ENCODE results near the gene RPS15A.

The RPS15A gene

DNA sequence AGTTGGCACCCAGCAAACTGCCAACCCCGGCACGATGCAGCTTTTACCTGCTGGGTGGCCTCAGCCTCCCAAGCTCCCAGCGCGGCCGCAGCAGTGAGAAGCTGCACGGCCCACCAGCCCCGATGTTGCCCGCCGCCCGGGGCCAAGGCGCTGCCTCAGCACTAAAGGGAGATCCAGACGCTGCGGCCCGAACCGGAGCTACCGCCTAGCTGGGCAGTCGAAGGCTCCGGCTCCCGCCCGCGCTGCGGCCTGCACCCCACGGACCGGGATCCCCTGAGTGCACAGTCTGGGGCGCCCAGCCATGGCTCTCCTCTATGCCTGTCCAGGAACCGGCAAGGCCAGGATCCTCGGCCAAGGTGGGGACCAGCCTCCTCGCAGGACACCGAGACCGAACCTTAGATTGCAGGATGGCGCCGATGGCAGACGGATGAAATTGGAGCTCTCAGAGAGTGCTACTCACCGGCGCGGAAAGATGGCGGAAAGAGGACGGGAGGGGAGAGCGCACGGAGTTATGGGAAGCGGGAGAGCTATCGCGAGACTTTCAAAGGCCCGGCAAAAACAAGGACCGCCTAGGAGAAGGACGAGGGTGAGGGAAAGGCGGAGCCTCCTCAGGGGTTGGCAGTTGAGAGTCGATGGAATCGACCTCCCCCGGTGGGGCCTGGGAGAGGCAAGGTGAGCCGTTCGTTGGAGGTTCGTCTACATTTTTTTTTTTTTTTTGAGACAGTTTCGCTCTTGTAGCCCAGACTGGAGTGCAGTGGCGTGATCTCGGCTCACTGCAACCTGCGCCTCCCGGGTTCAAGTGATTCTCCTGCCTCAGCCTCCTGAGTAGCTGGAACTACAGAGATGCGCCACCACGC, at the start of gene RPS15A:
RPS15A (minus strand) TSS at position 485 of the 857 bp plus-strand sequence. CDS start 1,221 bp downstream, outside the sequence.
- DNase-seq (ENCODE audit: low read depth, low spot score): peak; percentile 97

GRCh38 chr16:18839555-18839954, 49.4 kb upstream of the RPS15A start:
- no peak for DNase-seq (ENCODE audit: low read depth, low spot score)

DNA sequence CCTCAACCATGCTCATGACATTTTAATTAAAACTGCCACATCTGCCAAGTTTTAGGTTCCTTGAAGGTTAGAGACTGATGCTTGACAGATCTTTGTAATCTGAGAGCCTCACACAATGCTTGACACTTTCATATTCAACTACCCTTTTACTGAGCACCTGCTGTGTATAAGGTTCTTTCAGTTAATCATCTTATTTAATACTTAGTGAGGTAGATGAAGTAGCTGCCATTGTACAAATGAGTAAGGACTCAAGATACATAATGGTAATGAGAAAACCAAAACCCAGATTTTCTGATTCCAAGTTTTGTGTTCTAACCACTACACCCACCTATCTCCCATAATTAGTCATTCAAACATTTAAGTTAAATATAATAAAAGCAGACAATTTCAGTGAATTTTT, 46.6 kb upstream of the RPS15A start:
- no peak for DNase-seq (ENCODE audit: low read depth, low spot score)

DNA sequence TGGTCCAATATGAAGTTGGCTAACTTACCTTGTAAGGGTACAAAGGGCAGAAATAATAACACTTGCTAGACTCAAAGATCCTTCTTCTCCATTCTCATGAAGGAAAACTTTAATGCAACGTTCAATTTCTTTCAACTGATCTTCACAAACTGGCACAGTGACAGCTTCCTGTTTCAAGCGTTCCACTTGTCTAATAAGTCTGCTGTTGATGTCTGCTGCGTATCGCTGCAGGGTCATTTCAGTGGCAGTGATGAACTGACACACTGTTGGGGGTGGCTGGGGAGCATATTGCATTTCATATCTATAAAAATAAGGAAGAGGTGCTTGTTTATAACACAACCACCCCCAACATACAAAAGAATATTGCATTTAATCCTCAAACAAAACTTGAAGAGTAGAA, 44.7 kb upstream of the RPS15A start:
- no peak for DNase-seq (ENCODE audit: low read depth, low spot score)

DNA sequence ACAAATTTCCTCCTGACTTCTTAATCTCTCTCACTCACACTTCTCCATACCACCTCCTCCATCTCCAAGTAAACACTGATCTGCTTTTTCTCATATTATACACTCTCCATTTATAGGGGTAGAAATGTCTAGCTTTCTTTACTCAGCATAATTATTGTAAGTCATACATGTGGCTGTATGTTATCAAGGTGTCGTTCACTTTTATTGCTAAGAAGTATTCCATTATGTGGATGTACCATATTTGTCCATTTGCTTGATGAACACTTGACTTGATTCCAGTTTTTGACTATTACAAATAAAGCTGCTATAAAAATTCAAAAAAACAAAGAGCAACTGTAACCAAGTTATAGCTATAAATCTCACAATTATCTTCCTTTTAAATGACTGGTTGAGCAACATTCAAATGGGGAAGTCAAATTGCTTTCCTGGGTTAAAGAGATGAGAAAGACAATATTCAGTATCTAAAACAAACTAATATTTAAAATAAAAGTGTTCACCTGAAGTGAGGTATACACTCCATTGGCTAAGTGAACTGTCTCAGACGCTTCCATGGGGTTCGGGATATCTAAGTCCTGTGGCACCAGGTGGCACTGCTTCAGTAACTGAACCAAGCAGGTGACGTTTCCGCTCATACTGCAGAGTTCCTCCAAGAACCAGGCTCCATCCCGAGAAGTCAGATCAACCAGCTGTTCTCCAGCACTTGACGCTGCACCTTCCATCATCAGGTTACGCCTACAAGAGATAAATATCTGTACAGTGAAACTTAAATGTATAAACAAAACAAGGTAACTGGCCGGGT, 43.8 kb upstream of the RPS15A start:
- DNase-seq (ENCODE audit: low read depth, low spot score): no peak

GRCh38 chr16:18832613-18833012, 42.5 kb upstream of the RPS15A start:
- DNase-seq (ENCODE audit: low read depth, low spot score): no peak

GRCh38 chr16:18832006-18832405, 41.9 kb upstream of the RPS15A start:
- DNase-seq (ENCODE audit: low read depth, low spot score): no peak

DNA sequence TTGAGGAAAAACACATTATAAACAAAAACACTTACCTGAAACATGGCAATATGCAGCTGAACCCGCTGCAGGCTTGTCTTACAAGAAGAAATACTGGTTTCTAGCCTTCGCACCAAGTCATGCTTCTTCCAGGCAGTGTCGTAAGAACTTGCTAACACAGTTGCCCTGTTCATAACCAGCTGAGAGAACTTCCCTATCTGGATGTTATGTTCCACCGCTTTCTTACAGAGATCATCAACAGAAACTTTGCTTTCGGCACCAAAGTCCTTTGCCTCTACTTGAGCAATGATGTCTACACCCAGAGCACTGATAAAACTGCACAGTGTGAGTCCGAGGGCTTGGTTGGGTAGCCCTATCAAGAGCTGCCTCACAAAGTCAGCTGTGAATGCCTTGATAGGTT, 39.1 kb upstream of the RPS15A start:
- no peak for DNase-seq (ENCODE audit: low read depth, low spot score)

- no peak for DNase-seq (ENCODE audit: low read depth, low spot score)
Observed at GRCh38 chr16:18827890-18828289, 37.8 kb upstream of the RPS15A start.

- no peak for DNase-seq (ENCODE audit: low read depth, low spot score)
Observed at GRCh38 chr16:18816286-18816685, 26.2 kb upstream of the RPS15A start.

- no peak for DNase-seq (ENCODE audit: low read depth, low spot score)
Observed at GRCh38 chr16:18811925-18812324, 21.8 kb upstream of the RPS15A start.

- no peak for DNase-seq (ENCODE audit: low read depth, low spot score)
Observed at GRCh38 chr16:18809165-18809564, 19.0 kb upstream of the RPS15A start.

GRCh38 chr16:18805257-18805773, 15.2 kb upstream of the RPS15A start:
- no peak for DNase-seq (ENCODE audit: low read depth, low spot score)

DNA sequence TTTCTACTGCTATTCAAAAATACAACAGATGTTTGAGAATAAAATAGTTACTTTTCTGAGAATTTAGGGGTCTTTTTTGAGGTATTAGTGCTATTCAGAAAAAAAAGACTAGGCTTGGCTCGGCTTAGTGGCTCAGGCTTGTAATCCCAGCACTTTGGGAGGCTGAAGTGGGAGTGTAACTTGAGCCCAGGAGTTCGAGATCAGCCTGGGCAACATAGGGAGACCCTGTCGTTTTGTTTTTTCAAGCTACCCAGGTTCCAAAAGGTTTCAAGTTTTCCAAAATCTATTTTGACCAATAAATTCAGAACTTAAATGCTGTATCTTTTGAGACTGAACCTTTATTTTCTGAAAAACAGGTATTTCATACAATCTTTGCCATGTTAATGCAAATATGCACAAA, 14.4 kb upstream of the RPS15A start:
- DNase-seq (ENCODE audit: low read depth, low spot score): no peak

GRCh38 chr16:18803569-18804462, 13.7 kb upstream of the RPS15A start:
- no peak for DNase-seq (ENCODE audit: low read depth, low spot score)

DNA sequence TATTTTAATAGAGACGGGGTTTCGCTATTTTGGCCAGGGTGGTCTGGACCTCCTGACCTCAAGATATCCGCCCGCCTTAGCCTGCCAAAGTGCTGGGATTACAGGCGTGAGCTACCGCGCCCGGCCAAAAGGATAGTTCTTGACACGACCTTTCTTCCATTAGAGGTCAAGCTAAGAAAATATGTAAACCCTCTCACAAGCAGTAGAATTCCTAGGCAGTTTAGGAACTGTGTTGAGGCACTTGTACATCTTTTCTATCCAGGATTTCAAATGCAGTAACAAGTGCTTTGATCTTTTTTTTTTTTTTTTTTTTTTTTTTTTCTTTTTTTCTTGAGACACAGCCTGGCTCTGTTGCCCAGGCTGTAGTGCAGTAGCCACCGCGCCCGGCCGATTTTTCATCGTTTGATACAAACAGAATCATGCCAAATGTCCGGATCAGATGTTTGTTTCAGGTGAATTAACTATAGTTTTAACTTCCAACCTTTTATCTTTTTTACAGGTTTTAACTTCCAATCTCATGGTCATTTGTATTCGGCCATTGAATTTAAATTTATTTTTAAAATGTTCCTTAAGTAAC, 12.7 kb upstream of the RPS15A start:
- DNase-seq (ENCODE audit: low read depth, low spot score): no peak

DNA sequence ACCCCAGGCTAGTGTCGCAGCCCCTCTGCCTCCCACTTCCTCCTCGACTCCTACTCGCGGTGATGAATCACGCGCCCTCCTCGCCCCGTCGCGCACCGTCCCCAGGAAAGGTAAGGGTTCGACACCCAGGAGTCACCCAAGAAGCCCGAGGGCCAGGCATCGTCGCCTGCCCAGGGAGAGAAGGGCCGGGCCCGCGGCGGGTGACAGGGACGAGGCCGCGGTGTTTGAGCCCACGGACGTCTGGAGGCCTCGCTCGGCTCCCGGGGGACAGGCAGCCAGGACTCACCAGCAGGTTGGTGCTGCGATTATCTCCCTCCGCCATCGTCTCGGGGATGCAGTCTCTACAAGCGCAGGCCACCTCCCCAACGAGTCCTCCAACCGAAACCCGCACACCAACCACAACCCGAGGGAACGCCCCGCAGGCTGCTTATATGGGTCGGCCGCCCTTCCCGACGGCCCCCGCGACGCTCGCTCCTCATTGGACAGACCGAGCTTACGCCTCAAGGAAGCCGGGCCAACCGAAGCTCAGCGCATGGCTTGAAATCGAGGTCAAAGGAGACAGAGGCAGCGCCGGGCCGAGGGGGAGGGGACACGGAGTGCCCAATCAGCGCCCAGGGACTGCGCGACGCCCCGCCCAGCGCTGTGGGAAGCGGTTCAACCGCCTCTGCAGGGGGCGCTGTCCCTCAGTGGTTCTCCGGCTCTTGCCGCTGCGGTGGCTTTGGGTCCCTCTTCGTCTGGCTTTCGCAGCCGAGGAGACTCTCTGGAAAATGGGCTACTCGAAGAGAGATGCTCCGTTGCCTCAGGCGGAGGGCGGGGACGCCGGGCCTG, 11.2 kb upstream of the RPS15A start, which contains the start of gene ARL6IP1:
ARL6IP1 (minus strand) TSS at position 405 of the 828 bp plus-strand sequence; CDS start at position 322, 83 bp downstream.
- peak; percentile 96 for DNase-seq (ENCODE audit: low read depth, low spot score)

DNA sequence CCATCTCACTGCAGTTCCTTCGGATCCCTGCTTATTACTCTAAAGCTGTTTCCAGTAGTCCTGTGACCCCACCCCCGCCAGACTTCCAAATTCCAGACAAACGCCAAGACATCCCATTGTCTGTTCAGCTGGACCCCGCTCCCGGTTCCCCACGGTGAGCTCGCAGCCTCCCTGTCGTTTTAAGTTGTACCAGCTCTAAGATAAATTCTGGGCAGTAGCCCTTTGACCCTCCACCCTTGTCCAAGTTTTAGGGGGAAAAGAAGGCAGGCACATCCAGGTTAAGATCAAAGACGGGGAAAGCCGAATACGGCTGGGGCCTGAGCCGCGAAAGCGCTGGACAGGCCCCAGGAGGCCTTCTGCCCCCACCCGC, 10.6 kb upstream of the RPS15A start:
- no peak for DNase-seq (ENCODE audit: low read depth, low spot score)

GRCh38 chr16:18800293-18800692, 10.2 kb upstream of the RPS15A start:
- no peak for DNase-seq (ENCODE audit: low read depth, low spot score)

DNA sequence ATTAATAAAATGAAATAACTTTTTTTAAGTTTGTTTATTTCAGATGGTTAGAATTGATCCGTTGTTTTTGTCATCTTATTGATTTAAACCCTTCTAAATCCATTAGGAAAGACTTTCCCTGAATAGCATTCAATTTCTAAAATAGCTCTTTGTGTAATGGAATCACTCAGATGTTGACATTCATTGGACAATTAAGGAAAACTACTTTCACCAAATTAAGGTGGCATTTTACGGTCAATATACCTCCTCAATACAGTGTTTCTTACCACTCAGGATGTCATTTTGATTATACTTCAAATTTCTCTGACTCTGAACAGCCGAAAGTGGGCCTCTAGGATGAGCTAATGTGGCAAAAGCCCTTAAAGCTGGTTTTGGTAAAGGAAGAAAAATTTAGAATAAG, 9.4 kb upstream of the RPS15A start:
- no peak for DNase-seq (ENCODE audit: low read depth, low spot score)

All from iPS DF 19.7 (cell line).